ENCODE results near the gene TPM1. TPM values are rescaled to one million over a fixed set of nuclear protein-coding genes. Genes with fewer than 3 reads are reported as not detected.

Gene TPM1
- total RNA-seq, 1 experiment from 2014 or later, result 748 TPM

DNA sequence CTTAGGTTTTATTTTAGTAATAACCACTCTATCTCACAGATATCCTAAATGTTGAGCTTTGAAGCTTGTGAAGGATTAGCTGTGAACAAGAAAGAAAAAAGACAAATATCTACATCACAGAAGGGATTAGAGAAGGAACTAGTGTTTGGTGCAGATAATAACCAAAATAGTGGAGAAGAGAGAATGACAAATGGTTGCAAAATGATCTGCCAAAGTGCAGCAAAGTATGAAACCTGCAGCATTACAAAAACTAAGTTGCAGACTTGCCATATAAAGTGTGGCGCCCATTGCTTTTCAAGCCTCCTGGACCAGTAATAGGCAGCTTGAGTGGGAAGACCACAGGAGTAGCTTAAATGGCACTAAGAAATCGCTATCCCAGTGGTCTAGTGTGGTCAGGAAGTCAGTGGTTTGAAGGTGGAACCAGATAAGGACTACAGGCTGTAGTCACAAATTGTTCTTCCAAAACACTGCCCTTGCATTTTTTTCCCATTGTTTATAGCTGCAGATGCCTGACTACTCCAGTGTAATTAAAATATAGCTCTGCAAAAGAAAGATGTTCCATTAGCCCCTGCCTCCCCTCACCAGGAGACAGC, 20.7 kb downstream of the TPM1 start:
- Histone ChIP-seq H2BK120ac (ENCODE audit: low read depth, low read length, poor library complexity, severe bottlenecking) (no peak overlapping the region), H3K79me2 (ENCODE audit: insufficient read depth, low read length) (no peaks in the 10 kb centered on the region), H3K79me1 (ENCODE audit: insufficient read depth, low read depth, low read length, poor library complexity, severe bottlenecking) (no peaks in the 10 kb centered on the region), H3K4me1 (ENCODE audit: insufficient read depth, low read length) (no peaks in the 10 kb centered on the region), H3K23ac (ENCODE audit: insufficient read length, low read depth, low read length) (no peak overlapping the region), H3K23me2 (ENCODE audit: insufficient read length, low read depth, low read length, poor library complexity, severe bottlenecking) (no peaks in the 10 kb centered on the region), H3T11ph (ENCODE audit: low read length) (no peak overlapping the region), H2BK20ac (ENCODE audit: low read depth, low read length, poor library complexity, severe bottlenecking) (no peak overlapping the region), H4K20me1 (ENCODE audit: control insufficient read depth, insufficient read depth, insufficient read length) (no peaks in the 10 kb centered on the region), H2AFZ (ENCODE audit: low read length) (no peak overlapping the region), H2BK5ac (ENCODE audit: insufficient read length, low read length) (no peak overlapping the region), H3K14ac (ENCODE audit: insufficient read depth, low read length) (no peak overlapping the region), H4K8ac (replicated peaks; ENCODE audit: insufficient read length, low read depth, low read length) (no peak overlapping the region), H4K91ac (ENCODE audit: insufficient read length, low read depth, low read length) (no peak overlapping the region), H4K5ac (ENCODE audit: insufficient read length, low read depth, low read length) (no peak overlapping the region), H2BK12ac (ENCODE audit: insufficient read length, low read depth, low read length) (no peak overlapping the region), H3K4me2 (ENCODE audit: insufficient read depth, insufficient read length, low read length) (no peak overlapping the region), H2AK5ac (ENCODE audit: insufficient read length, low read length) (no peak overlapping the region), H3K9me3 (ENCODE audit: control insufficient read depth, low read depth, low read length) (no peaks in the 10 kb centered on the region), H3K4ac (ENCODE audit: low read depth, low read length) (no peak overlapping the region), H3K56ac (ENCODE audit: insufficient read length, low read depth, low read length) (no peak overlapping the region), H3K27ac (ENCODE audit: insufficient read length, low read depth, low read length) (no peak overlapping the region), H3K27me3 (ENCODE audit: insufficient read depth, low read length) (no peaks in the 10 kb centered on the region), H2BK15ac (ENCODE audit: low read depth, low read length) (no peak overlapping the region), H3K18ac (ENCODE audit: insufficient read length, low read depth, low read length) (no peak overlapping the region), H3K9ac (ENCODE audit: extremely low read depth, insufficient read length, low read length) (no peak overlapping the region)
- Mint-ChIP-seq H3K27me3 (ENCODE audit: low read depth) (no peaks in the 10 kb centered on the region), H3K36me3 (ENCODE audit: insufficient read depth in 1 of 3, low read depth in 3 of 3) (peaks cover 50 to 98% (median 96%) of the 10 kb centered on the region in 3 experiments; a peak in 6 of 7 replicates), H3K4me1 (peaks cover 11 to 15% of the 10 kb centered on the region in 2 experiments), H3K27ac (peak overlapping the region in 1 of 3 experiments; percentile 72; a peak in 2 of 7 replicates), H3K4me3 (no peak overlapping the region), H3K9me3 (no peaks in the 10 kb centered on the region)
- TF ChIP-seq, protein P1, sequence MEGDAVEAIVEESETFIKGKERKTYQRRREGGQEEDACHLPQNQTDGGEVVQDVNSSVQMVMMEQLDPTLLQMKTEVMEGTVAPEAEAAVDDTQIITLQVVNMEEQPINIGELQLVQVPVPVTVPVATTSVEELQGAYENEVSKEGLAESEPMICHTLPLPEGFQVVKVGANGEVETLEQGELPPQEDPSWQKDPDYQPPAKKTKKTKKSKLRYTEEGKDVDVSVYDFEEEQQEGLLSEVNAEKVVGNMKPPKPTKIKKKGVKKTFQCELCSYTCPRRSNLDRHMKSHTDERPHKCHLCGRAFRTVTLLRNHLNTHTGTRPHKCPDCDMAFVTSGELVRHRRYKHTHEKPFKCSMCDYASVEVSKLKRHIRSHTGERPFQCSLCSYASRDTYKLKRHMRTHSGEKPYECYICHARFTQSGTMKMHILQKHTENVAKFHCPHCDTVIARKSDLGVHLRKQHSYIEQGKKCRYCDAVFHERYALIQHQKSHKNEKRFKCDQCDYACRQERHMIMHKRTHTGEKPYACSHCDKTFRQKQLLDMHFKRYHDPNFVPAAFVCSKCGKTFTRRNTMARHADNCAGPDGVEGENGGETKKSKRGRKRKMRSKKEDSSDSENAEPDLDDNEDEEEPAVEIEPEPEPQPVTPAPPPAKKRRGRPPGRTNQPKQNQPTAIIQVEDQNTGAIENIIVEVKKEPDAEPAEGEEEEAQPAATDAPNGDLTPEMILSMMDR (conservative IDR thresholded peaks at IDR 0.05), result no peak
- DNase-seq, result no peak
- whole genome bisulfite sequencing (ENCODE audit: extremely low coverage, insufficient read length, low lambda C conversion rate), result no CpG with 5 or more reads among the region's 2 CpGs

Measured in H9 (cell line).